ENCODE results near the gene ANKS1A.

- TF ChIP-seq CTCF (IDR thresholded peaks at IDR 0.05), result no peak
- TF ChIP-seq POLR2A (IDR thresholded peaks at IDR 0.05), result no peak
- TF ChIP-seq EP300 (IDR thresholded peaks at IDR 0.05), result no peak
Measured at GRCh38 chr6:35026434-35027222, 137.6 kb downstream of the ANKS1A start.

Measured in ovary (tissue), 3 donors.